Heart right ventricle (tissue), 16 donors: ENCODE results near the gene DBH. TPM values are rescaled to one million over a fixed set of nuclear protein-coding genes. Genes with fewer than 3 reads are reported as not detected.

Experiments
- ATAC-seq, 8 donors: fragments of 200-7000 bp; cut with Tn5 transposase; one replicate each; pipeline ENCODE4 v1.9.1; 2020; ENCODE audit warnings: mild to moderate bottlenecking in 8 of 8, moderate library complexity in 8 of 8, moderate number of reproducible peaks in 1 of 8
- DNase-seq, 2 donors: peaks; one replicate each; pipeline ENCODE4 v3.0.0-alpha.2; 2020
- H3K27ac ChIP-seq, 10 donors: fragments of 200-600 bp; sonication (generic) in 2 of 10; one replicate each; pipeline versions ENCODE4 v1.5.0 to v1.8.0; 2020 to 2022; ENCODE audit warnings: mild to moderate bottlenecking in 3 of 10
- H3K27me3 ChIP-seq, 7 donors: fragments of 200-600 bp; one replicate each; pipeline ENCODE4 v1.8.0; 2021 to 2022; ENCODE audit warnings: mild to moderate bottlenecking in 2 of 7
- H3K36me3 ChIP-seq, 9 donors: fragments of 200-600 bp; sonication (generic) in 1 of 9; one replicate each; pipeline versions ENCODE4 v1.5.0 to v1.8.0; 2020 to 2022; ENCODE audit warnings: mild to moderate bottlenecking in 2 of 9
- H3K4me1 ChIP-seq, 9 donors: fragments of 200-600 bp; sonication (generic) in 1 of 9; one replicate each; pipeline versions ENCODE4 v1.5.0 to v1.8.0; 2020 to 2022; ENCODE audit warnings: mild to moderate bottlenecking in 4 of 9
- H3K4me3 ChIP-seq, 10 donors: fragments of 200-600 bp; sonication (generic) in 2 of 10; one replicate each; pipeline versions ENCODE4 v1.5.0 to v1.8.0; 2020 to 2022; ENCODE audit warnings: mild to moderate bottlenecking in 7 of 10, moderate library complexity in 2 of 10
- H3K9me3 ChIP-seq, 11 donors: fragments of 200-600 bp in 10 of 11; sonication (generic) in 2 of 11; one replicate each; pipeline versions ENCODE4 v1.5.0 to v1.8.0; 2013 to 2022; ENCODE audit warnings: mild to moderate bottlenecking in 2 of 11, control low read depth in 1 of 11, moderate library complexity in 1 of 11
- WGBS, 2 donors: extraction: QIAGEN DNeasy Blood & Tissue Kit; methylation state at CpG; one replicate each; pipeline ENCODE4 v1.1.7; 2013; ENCODE audit warnings: inconsistent platforms in 1 of 2; 5-methylcytosine and 5-hydroxymethylcytosine counted together
- intact Hi-C, 10 donors: fragments of 100-400 bp; cut with DNase I; formaldehyde crosslinking; loops; one replicate each; pipeline versions ENCODE4 v1.11.1 to v1.14.2; 2022
- polyA plus RNA-seq, 2 donors: library from polyadenylated mRNA; stranded (reverse); fragments of 200-250 nt; gene quantifications; one replicate each; pipeline ENCODE4 v1.2.3, GENCODE V29; 2013
- total RNA-seq, 10 donors: library from RNA; stranded (reverse); fragmentation: NEBNext Ultra II Directional in 3 of 10; extraction: Animal tissue kit (Norgen Biotek cat#: 25700) in 3 of 10; gene quantifications; one replicate each; pipeline versions ENCODE4 v1.2.1 to v1.2.4, GENCODE V29; 2021 to 2023
- TF ChIP-seq, protein P1 (sequence below), 9 donors: fragments of 200-600 bp; sonication (generic) in 2 of 9; IDR thresholded peaks; one replicate each; pipeline versions ENCODE4 v1.5.0 to v1.8.0; 2021 to 2022; ENCODE audit warnings: antibody characterized with exemption in 9 of 9, mild to moderate bottlenecking in 5 of 9, moderate library complexity in 1 of 9
- donor health status: Arrhythmogenic right ventricular cardiomyopathy.
- donor health status: ischemic (EF 13 %, LVEDD 7.1; RV severe dilation, severe dysfunction).
- donor health status: healthy with polysubstance abuse.
- donor health status: DM: no; HTN: yes; CAD: no.
- donor health status: DM: no; HTN: no; CAD: no.
- donor health status: ischemic (EF 25% LVEDD 6.9; RV normal size, moderate dysfunction).
- donor health status: ischemic (EF 25% LVEDD 5.7; RV mildly dilated, moderate dysfunction).
- donor health status: healthy.
- donor health status: DM: yes; HTN: yes; CAD: no.
- donor health status: Ischemic cardiomyopathy.
- donor health status: ischemic (EF 35%, LVEDD 5.7; RV mildly dilated, moderate dysfunction).
- donor health status: nonischemic (EF 11% LVEDD 7.7; RV severe dilation, severe dysfunction).
- donor health status: DM: yes; HTN: yes; CAD: no.
- donor health status: PGD.
- donor health status: ischemic (EF 29% LVEDD 5.4; RV normal size, mild dysfunction).
- donor health status: nonischemic (EF 23%, LVEDD 6.1; RV moderate dilation, normal function).

The DBH gene
- total and polyA plus RNA-seq, 12 donors: 0.01 to 0.09 TPM; not detected in 10

DNA sequence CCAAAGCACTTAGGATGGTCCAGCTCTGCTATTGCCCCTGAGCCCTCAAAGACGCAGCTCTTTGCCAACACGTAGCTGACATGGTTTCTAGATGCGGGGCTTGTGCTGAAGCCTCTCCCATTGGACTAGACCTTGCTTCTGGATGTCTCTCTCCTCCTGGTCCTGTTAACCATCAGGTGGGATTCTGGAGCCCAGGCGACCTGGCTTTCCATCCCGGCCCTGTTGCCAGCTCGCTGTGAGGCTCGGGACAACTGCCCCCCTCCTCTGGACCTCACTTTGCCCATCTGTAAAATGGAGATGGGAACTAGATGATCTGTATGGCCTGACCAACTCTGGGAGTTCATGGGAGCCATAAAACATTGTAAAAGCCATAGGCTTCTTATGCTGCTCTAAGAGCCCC, 4.0 kb downstream of the DBH start:
- Histone ChIP-seq H3K9me3 (no peaks in the 10 kb centered on the region), H3K27ac (no peak overlapping the region), H3K27me3 (peaks cover 0 to 40% (median 6%) of the 10 kb centered on the region in 7 donors), H3K4me1 (no peaks in the 10 kb centered on the region), H3K4me3 (no peak overlapping the region), H3K36me3 (no peaks in the 10 kb centered on the region)
- WGBS, 2 donors: 88 to 93% methylated on average over 7 of the region's 7 CpGs
- TF ChIP-seq, protein P1, sequence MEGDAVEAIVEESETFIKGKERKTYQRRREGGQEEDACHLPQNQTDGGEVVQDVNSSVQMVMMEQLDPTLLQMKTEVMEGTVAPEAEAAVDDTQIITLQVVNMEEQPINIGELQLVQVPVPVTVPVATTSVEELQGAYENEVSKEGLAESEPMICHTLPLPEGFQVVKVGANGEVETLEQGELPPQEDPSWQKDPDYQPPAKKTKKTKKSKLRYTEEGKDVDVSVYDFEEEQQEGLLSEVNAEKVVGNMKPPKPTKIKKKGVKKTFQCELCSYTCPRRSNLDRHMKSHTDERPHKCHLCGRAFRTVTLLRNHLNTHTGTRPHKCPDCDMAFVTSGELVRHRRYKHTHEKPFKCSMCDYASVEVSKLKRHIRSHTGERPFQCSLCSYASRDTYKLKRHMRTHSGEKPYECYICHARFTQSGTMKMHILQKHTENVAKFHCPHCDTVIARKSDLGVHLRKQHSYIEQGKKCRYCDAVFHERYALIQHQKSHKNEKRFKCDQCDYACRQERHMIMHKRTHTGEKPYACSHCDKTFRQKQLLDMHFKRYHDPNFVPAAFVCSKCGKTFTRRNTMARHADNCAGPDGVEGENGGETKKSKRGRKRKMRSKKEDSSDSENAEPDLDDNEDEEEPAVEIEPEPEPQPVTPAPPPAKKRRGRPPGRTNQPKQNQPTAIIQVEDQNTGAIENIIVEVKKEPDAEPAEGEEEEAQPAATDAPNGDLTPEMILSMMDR (IDR thresholded peaks at IDR 0.05): no peak
- intact Hi-C loops: no loop called here
- ATAC-seq (no peak), DNase-seq (no peak)

GRCh38 chr9:133640580-133641395, 4.6 kb downstream of the DBH start:
- DNase-seq: no peak
- no peak overlapping the region for H3K4me3 ChIP-seq
- no peaks in the 10 kb centered on the region for H3K36me3 ChIP-seq
- 86% methylated on average over 13 of the region's 13 CpGs for WGBS, 2 donors
- H3K27me3 ChIP-seq: peaks cover 0 to 36% (median 6%) of the 10 kb centered on the region in 7 donors
- no peaks in the 10 kb centered on the region for H3K4me1 ChIP-seq
- H3K27ac ChIP-seq: no peak overlapping the region
- no peaks in the 10 kb centered on the region for H3K9me3 ChIP-seq
- TF ChIP-seq, protein P1 (IDR thresholded peaks at IDR 0.05): no peak
- intact Hi-C loops: no loop called here
- no peak for ATAC-seq

DNA sequence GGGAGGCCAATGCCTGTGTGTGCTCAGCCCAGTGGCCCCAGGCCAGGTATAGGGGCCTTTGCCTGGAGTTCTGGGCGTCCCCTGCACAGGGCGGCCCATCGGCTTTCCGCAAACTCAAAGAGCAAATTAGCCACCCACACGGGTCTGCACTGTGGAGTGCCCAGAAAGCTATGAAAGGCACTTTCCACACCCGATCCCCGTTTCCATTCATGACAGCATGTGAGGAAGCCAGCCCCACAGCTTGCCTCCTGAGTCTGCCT, 5.2 kb downstream of the DBH start:
- no peaks in the 10 kb centered on the region for H3K9me3 ChIP-seq
- H3K4me1 ChIP-seq: no peaks in the 10 kb centered on the region
- no peak overlapping the region for H3K4me3 ChIP-seq
- ATAC-seq (no peak), DNase-seq (no peak)
- TF ChIP-seq, protein P1 (IDR thresholded peaks at IDR 0.05): no peak
- 87 to 89% methylated on average over 7 of the region's 7 CpGs for WGBS, 2 donors
- intact Hi-C loops: no loop called here
- no peaks in the 10 kb centered on the region for H3K36me3 ChIP-seq
- H3K27me3 ChIP-seq: peaks cover 0 to 35% (median under 1%) of the 10 kb centered on the region in 7 donors
- H3K27ac ChIP-seq: no peak overlapping the region

DNA sequence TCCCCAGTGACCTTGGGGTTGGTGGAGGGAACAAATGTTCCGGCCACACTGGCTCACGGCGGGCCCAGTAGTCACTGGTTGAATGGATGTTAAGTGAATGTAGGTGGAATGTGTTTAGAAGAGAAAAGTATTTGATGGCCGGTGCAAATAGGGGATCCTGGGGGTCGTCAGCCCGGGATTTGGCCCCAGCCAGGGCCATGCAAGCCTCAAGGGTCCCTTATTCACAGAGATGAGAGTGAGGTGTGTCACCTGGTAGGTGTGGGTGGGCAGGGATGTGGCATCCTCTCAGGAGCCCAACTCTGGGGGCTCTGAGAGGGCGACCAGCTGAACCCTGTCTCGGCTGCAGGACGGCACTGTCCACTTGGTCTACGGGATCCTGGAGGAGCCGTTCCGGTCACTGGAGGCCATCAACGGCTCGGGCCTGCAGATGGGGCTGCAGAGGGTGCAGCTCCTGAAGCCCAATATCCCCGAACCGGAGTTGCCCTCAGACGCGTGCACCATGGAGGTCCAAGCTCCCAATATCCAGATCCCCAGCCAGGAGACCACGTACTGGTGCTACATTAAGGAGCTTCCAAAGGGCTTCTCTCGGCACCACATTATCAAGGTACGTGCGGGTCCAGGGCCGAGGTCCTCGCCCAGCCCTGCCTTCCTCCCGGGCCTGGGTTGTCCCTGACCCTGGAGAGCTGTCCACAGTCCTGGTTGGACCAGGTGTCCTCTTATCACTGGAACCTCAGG, 5.9 kb downstream of the DBH start:
- no peaks in the 10 kb centered on the region for H3K9me3 ChIP-seq
- peaks cover 0 to 37% (median 0%) of the 10 kb centered on the region in 7 donors for H3K27me3 ChIP-seq
- no peaks in the 10 kb centered on the region for H3K4me1 ChIP-seq
- ATAC-seq (no peak), DNase-seq (no peak)
- no peaks in the 10 kb centered on the region for H3K36me3 ChIP-seq
- intact Hi-C loops: no loop called here
- H3K27ac ChIP-seq: no peak overlapping the region
- TF ChIP-seq, protein P1 (IDR thresholded peaks at IDR 0.05): no peak
- WGBS, 2 donors: 92 to 94% methylated on average over 25 of the region's 25 CpGs
- no peak overlapping the region for H3K4me3 ChIP-seq
